KG1 (cell line): ENCODE measurements around the gene B3GNT4.
"Not testable (repeated sequence)": the region's sequence is repeated elsewhere in the genome, so short reads cannot be mapped to it uniquely, and the experiment has no call there.

Experiments used
- DNase-seq: peaks from one replicate; lab custom pipeline; 2025; lab: John Stamatoyannopoulos, UW

The B3GNT4 gene

DNA sequence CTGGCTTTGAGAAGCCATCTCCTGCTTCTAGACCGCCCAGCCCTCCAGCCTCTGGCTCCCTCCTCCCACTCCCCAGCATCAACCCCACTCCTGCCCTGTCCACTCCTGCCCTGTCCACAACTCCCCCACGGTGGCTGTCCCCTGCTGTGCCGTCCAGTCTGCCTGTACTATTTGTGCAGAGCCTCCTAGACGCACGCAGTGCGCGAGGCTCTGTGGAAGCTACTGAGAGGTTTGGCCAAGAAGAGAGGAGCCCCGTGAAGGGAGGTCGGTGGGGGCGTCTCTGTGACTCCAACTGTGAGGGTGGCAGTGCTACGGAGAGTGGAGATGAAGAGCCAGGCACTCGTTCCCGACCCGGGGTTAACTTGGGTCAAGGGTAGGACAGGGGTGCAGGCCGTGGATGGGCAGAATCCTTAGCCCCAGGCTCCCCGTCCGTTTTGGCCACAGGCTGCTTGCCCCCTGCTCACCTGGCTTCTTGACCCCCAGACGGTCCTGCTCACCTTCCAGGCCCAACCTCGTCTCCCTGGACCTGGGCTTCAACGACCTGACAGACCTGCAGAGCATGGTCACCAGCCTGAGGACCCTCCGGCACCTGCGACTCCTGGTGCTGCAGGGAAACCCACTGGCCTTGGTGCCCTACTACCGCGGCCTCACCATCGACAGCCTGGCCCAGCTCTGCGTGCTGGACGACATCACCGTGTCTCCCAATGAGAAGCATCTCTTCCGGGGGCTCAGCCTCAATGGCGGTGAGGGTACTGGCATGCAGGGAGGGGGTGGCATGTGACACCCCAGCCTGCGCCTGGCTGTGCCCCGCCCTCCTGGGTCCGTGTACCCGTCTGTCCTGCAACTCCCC, 13.7 kb upstream of the B3GNT4 start:
- no peak for DNase-seq

DNA sequence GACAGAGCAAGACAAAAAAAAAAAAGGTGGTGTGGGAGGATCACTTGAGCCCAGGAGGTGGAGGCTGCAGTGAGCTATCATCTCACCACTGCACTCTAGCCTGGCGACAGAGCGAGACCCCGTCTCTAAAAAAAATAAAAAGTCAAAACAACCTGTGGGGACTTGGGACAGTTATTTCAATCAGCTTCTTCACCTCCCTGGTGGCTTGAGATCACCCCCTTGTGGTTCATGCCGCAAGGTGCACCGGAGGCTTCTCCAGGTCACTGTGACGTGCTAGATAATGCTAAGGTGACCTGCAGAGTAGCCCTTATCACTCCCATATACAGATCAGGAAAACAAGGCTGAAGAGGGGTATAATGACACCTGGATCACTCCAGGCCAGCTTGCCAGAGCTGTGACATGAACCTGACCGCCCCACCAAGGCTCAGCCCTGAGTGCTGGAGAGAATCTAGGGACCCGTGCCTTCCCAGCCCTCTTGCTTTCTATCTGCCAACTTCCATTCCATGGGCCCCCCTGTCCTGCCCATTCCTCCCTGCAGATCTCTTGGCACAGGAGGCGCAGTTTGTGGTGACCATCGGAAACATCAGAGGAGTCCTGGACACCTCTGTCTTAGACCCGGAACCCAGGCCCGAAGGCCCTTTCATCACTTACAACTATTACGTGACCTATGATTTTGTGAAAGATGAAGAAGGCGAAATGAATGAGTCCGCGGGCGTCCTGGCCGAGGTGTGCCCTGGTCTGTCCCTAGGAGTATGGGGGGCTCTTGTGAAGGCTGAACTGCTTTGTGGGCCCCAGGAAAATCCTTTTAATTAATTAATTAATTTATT, 12.5 kb upstream of the B3GNT4 start:
- peak; percentile 13 for DNase-seq

DNA sequence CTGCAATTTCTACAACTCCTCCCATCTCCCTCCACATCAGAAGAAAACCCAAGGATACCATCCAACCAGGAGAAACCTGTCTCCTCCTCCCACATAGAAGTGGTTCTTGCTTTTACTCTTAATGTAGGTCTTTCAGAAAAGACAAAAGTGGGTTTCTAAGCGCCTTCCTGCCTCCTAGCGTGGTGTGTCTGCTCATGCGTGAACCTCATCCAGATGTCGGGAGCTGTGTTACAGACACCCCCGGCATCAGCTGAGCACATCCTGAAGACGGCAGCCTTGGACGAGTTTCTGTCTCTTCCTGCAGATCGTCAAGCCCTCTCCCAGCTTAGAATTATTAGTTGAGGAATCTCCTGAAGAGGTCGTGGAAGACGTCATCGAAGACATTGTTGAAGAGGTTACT, 11.1 kb upstream of the B3GNT4 start:
- DNase-seq: no peak

DNA sequence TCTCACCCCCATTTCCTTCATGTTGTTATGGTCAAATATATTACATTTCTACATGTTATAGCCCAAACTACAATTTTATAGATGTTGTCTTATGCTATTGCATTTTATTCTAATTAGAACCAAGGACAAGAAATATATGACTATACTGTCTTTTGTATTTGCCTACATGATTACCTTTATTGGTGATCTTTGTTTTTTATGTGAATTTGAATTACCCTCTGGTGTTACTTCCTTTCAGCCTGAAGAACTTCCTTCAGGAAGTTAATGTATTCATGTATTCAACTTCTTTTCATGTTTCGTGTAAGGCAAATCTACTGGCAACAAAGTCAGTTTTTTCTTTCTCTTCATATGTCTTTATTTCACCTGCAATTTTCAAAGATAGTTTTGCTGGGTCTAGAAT, 8.7 kb upstream of the B3GNT4 start:
- DNase-seq: no peak

DNA sequence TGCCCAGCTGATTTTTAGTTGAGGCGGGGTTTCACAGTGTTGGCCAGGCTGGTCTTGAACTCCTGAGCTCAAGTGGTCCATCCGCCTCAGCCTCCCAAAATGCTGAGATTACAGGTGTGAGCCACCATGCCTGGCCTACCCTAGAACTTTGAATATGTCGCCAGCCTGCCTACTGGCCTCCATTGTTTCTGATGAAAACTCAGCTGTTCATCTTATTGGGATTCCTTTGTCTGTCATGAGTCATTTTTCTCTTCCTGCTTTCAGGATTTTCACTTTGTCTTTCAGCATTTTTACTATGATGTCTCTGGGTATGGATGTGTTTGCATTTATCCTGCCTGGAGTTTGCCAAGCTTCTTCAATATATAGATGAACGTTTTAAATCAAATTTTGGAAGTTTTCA, 8.1 kb upstream of the B3GNT4 start:
- no peak for DNase-seq

DNA sequence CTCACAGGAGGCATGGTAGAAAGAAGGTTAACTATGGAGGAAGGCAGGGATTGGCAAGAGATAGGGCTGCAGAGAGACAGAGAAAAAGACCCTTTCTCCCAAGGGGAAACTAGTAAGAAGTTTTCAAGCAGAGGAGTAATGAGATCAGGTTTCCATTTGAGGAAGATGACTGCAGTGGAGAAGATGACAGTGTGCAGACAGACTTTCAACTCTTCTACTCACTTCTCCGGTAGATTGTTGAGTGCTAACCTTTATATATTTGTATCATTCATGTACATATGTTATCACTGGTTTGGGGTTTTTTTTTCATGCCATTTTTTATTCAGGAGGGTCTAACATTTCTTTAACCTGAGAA, 5.9 kb upstream of the B3GNT4 start:
- DNase-seq: no peak

DNA sequence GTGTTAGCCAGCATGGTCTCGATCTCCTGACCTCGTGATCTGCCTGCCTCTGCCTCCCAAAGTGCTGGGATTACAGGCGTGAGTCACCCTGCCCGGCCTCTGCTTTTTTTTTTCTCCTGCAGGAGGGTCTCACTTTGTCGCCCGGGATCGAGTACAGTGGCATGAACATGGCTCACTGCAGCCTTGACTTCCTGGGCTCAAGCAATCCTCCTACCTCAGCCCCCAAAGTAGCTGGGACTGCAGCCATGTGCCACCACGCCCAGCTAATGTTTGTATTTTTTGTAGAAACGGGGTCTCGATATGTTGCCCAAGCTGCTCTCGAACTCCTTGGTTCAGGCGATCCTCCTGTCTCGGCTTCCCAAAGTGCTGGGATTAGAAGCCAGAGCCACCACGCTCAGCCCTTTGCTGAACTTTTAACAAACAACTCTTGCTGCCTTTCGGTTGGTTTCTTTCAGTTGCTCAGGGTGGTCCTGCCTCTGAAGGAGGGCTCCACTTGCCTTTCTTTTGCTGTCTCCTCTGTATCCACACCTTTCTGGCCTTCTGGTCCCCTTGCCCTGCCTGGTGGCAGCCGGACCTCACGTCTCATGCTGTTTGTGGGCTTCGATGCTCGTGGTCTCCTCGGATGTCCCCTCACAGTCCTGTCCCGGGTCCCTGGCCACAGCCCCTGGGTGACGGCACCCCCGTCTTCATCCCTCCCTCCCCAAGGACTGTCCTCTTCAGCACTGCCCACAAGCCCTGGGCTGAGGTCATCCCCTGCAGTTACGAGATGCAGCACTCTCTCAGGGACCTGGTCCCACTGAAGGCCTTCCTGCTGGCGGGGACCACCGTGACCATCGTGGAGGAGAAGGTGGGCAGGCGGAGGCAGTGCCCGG, 3.8 kb upstream of the B3GNT4 start:
- DNase-seq: no peak

DNA sequence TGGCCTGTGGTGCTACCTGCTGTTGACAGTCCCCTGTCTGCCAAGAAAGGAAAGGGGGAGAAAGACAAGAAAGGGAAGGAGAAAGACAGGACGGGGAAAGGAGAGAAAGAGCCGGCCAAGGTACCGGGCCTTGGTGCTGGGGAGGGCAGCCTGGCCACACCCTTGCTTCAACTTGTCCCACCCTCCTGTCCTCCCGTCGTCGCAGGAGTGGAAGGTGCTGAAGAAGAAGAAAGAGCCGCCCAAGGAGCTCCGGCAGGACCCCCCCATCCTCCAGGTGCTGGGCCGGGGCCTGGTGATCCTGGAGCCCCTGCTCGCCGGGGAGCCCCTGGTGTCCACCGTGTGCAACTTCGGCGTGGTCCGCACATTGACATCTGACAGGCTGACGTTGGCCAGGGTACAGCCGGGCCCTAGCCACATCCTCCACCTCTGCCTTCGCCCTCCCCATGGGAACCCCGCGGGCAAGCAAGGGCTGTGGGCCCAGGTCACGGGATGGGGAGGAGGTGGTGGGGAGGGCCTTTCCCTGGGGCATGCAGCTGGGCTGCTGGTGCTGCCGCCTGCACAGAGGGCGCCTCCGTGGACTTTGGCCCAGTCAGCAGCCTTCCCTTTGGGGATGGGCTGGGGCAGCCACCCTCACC, 2.9 kb upstream of the B3GNT4 start:
- DNase-seq: no peak

DNA sequence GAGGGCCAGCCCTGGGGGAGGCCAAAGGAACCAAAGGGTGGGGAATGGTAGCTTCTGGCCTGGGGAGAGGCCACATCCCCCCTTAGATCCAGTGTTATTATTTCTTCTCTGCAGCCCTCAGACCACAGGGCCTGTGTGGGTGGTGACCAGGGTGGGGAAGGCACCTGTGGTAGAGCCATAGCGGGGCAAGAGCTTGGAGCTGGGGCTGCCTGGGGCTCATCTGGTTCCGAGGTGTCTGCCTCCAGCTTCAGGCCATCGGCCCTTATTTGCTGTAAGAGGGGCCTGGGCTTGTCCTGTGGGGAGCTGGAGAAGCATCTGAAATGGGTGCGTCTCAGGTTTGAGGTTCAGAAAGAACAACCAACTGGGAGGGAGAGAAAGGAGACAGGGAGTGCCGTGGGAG, 2.1 kb upstream of the B3GNT4 start:
- DNase-seq: no peak

DNA sequence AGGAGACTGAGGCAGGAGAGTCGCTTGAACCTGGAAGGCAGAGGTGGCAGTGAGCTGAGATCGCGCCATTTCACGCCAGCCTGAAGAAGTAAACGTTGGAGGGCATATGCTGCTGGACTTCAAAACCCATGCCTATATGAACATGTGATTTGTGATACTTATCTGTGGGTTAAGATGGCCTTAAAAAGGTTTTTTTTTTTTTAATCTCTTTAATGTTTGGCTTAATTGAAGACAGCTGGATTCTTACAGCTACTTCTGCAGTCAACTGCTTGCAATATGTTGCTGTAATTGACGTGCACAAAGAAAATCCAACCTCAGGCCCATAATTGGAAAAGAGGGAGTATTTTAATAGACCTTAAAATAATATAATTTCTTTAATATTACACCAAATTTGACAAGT, 1.5 kb upstream of the B3GNT4 start:
- no peak for DNase-seq

DNA sequence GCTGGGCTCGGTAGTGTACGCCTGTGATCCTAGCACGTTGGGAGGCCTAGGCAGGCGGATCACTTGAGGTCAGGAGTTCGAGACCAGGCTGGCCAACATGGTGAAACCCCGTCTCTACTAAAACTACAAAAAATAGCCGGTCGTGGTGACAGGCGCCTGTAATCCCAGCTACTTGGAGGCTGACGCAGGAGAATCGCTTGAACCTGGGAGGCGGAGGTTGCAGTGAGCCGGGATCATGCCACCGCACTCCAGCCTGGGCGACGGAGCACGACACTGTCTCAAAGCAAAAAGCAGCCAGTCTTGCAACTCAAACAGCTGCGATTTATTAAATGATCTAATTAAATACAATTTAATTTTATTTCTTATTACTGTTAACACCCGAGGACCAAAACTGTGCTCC, 698 bp upstream of the B3GNT4 start:
- not testable (repeated sequence) for DNase-seq

DNA sequence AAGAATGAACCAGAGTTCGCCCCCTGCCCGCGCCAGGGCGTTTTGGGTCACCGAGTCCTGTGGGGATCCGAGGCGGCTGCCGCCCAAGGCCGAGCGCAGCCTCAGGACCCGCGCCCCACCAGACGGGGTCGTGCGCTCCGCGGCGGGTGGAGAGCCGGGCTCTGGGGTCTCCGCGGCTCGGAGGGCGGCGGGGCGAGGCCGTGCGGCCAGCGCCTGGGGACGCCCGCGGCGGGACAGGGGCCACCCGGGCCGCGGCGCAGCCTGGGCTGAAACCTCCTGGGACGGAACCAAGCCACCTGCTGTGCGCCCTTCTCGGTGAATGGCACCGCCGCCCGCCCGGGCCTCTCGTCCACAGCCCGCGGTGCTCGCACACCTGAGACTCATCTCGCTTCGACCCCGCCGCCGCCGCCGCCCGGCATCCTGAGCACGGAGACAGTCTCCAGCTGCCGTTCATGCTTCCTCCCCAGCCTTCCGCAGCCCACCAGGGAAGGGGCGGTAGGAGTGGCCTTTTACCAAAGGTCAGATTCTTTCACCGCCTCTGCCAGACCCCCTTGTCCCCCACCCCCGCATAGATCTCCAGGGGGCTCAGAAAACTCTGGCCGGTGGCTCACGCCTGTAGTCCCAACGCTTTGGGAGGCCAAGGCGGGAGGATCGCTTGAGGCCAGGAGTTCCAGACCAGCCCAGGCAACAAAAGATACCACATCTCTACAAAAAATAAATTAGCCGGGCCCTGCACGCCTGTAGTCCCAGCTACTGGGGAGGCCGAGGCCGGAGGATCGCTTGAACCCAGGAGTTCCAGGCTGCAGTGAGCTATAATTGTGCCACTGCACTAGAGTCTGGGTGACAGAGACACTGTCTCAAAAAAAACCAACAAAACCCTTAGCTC, 901 bp downstream of the B3GNT4 start:
- no peak for DNase-seq

DNA sequence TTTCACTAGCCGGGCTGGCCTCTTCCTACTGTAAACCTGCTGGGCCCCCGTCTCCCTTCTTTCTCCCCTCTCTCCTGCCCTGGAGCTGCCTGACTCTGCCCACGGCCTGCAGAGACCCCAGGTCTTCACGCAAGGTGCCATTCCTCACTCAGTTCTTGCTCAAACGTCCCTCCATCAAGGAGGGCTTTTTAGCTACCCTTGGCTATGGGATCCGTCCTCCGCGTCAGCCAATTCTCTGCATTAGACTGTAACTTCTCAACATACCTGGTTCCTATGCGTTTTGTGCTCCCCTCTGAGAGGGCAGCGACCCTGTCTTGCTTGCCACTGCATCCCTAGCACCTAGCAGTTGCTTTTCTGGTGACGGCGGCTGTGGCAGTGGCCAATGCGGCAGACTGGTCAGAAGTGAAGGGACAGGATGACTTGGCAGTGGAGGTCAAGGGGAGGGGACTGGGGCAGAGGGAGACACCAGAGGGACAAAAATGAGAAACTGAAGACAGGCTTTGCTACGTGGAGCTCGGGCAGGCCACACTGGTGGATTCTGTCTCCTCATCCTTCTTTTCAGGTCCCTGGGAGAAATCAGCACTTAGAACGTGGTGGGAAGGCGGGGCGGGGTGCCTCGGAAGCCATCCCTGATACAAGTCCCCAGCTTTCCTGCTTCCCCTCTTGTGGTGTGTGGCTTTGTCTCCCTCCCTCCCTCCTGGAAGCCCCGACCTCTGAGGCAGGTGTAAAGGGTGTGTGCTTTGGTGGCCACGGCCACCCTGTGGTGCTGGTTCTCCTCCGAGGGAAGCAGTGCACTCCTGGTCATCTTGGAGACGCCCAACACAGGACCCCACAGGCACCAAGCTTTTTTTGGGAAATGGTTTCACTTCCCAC, 1.8 kb downstream of the B3GNT4 start:
- DNase-seq: no peak

DNA sequence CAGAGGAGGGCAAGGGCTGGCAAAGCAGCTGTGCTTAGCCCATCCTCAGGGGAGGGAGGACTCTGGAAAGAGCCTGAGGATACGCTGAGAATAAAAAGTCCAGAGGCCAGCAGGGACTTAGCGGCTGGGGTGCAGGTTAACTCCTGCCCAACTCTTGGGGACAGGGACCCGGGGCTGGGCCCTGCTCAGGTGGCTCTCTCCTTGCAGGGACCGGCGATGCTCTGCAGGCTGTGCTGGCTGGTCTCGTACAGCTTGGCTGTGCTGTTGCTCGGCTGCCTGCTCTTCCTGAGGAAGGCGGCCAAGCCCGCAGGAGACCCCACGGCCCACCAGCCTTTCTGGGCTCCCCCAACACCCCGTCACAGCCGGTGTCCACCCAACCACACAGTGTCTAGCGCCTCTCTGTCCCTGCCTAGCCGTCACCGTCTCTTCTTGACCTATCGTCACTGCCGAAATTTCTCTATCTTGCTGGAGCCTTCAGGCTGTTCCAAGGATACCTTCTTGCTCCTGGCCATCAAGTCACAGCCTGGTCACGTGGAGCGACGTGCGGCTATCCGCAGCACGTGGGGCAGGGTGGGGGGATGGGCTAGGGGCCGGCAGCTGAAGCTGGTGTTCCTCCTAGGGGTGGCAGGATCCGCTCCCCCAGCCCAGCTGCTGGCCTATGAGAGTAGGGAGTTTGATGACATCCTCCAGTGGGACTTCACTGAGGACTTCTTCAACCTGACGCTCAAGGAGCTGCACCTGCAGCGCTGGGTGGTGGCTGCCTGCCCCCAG, 2.8 kb downstream of the B3GNT4 start:
- no peak for DNase-seq

DNA sequence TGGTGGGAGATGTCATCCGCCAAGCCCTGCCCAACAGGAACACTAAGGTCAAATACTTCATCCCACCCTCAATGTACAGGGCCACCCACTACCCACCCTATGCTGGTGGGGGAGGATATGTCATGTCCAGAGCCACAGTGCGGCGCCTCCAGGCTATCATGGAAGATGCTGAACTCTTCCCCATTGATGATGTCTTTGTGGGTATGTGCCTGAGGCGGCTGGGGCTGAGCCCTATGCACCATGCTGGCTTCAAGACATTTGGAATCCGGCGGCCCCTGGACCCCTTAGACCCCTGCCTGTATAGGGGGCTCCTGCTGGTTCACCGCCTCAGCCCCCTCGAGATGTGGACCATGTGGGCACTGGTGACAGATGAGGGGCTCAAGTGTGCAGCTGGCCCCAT, 3.5 kb downstream of the B3GNT4 start:
- DNase-seq: no peak

DNA sequence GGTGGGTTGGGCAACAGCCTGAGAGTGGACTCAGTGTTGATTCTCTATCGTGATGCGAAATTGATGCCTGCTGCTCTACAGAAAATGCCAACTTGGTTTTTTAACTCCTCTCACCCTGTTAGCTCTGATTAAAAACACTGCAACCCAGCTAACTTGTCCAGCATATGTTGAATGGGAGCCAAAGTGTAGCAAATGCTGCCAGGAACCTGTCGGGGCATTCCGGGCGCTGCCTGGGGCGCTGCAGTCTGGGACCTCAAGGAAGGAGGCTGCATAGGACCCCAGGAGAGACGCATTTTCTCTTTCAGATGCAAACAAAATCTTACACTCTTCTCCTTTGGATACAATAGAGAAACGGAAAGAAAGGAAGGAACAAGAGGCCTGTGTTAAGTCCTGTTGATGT, 3.9 kb downstream of the B3GNT4 start:
- no peak for DNase-seq

DNA sequence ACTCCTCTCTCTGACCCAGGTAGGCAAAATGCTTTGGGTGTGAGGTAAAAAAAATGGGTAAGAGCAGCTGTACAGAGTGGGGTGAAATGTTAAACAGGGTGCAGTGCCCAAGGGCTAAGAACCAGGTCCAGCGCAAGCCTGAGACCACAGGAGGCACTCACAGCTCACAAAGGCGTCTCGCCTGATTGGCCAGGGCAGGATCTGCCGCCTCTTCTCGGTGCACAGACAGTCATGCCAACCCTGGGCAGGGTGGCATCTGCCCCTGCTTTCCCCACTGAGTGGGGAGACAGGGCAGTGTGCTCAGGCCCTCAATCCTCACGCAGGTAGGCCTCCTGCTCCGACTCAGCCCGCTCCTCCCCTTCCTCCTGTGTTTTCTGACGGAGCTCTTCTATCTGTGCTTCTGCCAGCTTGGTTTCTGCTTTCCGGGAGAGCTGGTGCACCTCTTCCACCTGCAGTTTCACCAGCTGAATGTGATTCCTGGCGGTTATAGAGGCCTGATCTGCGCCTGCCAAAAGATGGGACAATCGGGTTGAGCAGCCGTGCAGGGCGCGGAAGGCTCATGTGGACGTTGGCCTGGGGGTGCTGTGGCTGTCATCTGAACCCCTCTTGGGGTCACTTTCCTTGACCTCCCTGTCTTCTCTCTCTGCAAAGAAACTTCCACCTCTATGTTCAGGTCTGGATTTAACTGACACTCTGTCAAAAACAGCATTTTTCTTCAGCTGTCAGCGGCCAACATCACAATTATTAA, 4.7 kb downstream of the B3GNT4 start:
- DNase-seq: no peak

DNA sequence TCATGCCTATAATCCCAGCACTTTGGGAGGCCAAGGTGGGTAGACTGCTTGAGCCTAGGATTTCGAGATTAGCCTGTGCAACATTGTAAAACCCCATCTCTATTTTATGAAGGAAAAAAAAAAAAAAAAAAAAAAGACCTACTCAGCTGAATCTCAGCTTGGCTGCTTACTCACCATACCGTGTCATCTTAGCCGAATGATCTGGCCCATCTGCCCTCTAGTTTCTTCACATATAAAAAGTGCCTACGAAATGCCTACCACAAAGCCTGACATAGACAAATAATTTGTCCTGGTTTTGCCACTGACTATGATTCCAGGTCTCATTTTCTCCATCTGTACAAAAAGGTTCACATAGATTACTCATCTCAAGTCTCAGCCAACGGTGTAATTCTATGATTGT, 12.3 kb downstream of the B3GNT4 start:
- no peak for DNase-seq

DNA sequence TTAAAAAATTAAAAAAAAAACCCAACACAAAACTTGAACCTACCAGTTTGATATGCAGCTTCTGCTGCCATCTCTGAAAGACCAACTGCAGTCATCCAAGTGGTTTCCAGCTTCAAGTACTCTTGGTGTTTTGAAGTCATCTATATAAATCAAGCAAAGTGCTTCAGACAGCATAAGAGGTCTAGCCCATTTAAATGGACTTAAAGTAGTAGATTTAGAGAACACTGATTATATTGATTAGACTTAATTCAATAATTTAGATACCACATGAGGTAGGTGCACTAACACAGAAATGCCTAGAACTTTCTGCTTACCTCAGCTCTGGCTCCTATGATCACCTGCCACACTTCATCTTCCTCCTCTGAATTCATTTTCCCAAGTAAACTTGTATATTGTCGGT, 12.9 kb downstream of the B3GNT4 start:
- no peak for DNase-seq
